Gastrocnemius medialis (tissue), 4 donors: ENCODE data around the gene TSC2. TPM values are rescaled to one million over a fixed set of nuclear protein-coding genes. Genes with fewer than 3 reads are reported as not detected.
"Not testable (repeated sequence)": the region's sequence is repeated elsewhere in the genome, so short reads cannot be mapped to it uniquely, and the experiment has no call there.

Source experiments
- ATAC-seq, 2 donors: fragments of 150-250 bp; one replicate each; pipeline ENCODE4 v1.9.1; 2016
- DNase-seq, 2 donors: peaks; one replicate each; pipeline ENCODE4 v3.0.0-alpha.2; 2019
- H3K27ac ChIP-seq, 4 donors: fragments of 200-600 bp; sonication (generic); 1 replicate in 1 of 4; 2 replicates in 3 of 4; pipeline ENCODE4 v1.5.1; 2016 to 2018; ENCODE audit warnings: mild to moderate bottlenecking in 2 of 4, moderate library complexity in 1 of 4
- H3K27me3 ChIP-seq, 3 donors: fragments of 200-600 bp; sonication (generic) in 2 of 3; 1 replicate in 1 of 3; 2 replicates in 2 of 3; pipeline versions ENCODE4 v1.5.1 to v1.6.0; 2016 to 2019; ENCODE audit warnings: mild to moderate bottlenecking in 1 of 3, moderate library complexity in 1 of 3
- H3K36me3 ChIP-seq, 2 donors: fragments of 200-600 bp; sonication (generic) in 1 of 2; one replicate each; pipeline ENCODE4 v1.5.1; 2017 to 2018
- H3K4me1 ChIP-seq, 2 donors: fragments of 200-600 bp; sonication (generic) in 1 of 2; one replicate each; pipeline ENCODE4 v1.5.1; 2016 to 2017; ENCODE audit warnings: mild to moderate bottlenecking in 2 of 2
- H3K4me3 ChIP-seq, 4 donors: fragments of 200-600 bp; sonication (generic) in 3 of 4; 1 replicate in 1 of 4; 2 replicates in 3 of 4; pipeline ENCODE4 v1.5.1; 2016 to 2019; ENCODE audit warnings: mild to moderate bottlenecking in 2 of 4
- H3K9me3 ChIP-seq, 3 donors: fragments of 200-600 bp; sonication (generic) in 2 of 3; 1 replicate in 1 of 3; 2 replicates in 2 of 3; pipeline ENCODE4 v1.5.1; 2016 to 2019
- CTCF ChIP-seq, 5 experiments: fragments of 450-650 bp in 3 of 5; fragments of 200-600 bp in 2 of 5; sonication (generic) in 2 of 5; IDR thresholded peaks in 4 of 5; conservative IDR thresholded peaks in 1 of 5; 1 replicate in 4 of 5; 2 replicates in 1 of 5; pipeline ENCODE4 v1.5.1; 2016 to 2019; ENCODE audit warnings: antibody characterized with exemption in 5 of 5, mild to moderate bottlenecking in 3 of 5, moderate library complexity in 3 of 5
- POLR2A ChIP-seq, 2 donors: fragments of 450-650 bp; IDR thresholded peaks; one replicate each; pipeline ENCODE4 v1.6.1; 2017; ENCODE audit warnings: antibody characterized with exemption in 2 of 2, mild to moderate bottlenecking in 2 of 2, moderate library complexity in 2 of 2
- in situ Hi-C, 4 donors: fragments of 200-750 bp; cut with MboI; loops; one replicate each; pipeline versions ENCODE4 v1.15.0 to v1.8.0; 2017; ENCODE audit warnings: low sequenced_read_pairs in 4 of 4
- intact Hi-C: fragments of 100-400 bp; cut with DNase I; formaldehyde crosslinking; loops from one replicate; pipeline ENCODE4 v1.15.1; 2023; ENCODE audit warnings: low total_unique reads
- total RNA-seq, 4 donors: library from RNA; depleted of rRNA; stranded (reverse); fragments of >200 nt; gene quantifications; one replicate each; pipeline versions ENCODE4 v1.1.0 to v1.2.3, GENCODE V29; 2016

Gene TSC2
- total RNA-seq, 4 donors from 2014 or later, result 44.5 to 62.7 (median 53.8) TPM

GRCh38 chr16:2110332-2111008, 62.7 kb downstream of the TSC2 start:
- DNase-seq (peak in 1 of 2 donors; percentile 76), ATAC-seq (peak; percentile 80 to 91)
- H3K4me3 ChIP-seq, H3K27me3 ChIP-seq, H3K9me3 ChIP-seq, intact Hi-C loops, H3K4me1 ChIP-seq, in situ Hi-C loops: not testable (repeated sequence)
- H3K36me3 ChIP-seq, result peaks cover 0 to 69% of the 10 kb centered on the region in 2 donors
- peak overlapping the region in 3 of 4 donors; percentile 58 to 66 (median 64) for H3K27ac ChIP-seq

- DNase-seq, intact Hi-C loops, H3K4me1 ChIP-seq, in situ Hi-C loops, H3K4me3 ChIP-seq, H3K9me3 ChIP-seq, H3K27me3 ChIP-seq: not testable (repeated sequence)
- peak in 1 of 2 donors; percentile 46 for ATAC-seq
- H3K27ac ChIP-seq, result peak overlapping the region in 3 of 4 donors; percentile 58 to 66 (median 64)
- peaks cover 0 to 65% of the 10 kb centered on the region in 2 donors for H3K36me3 ChIP-seq
Observed at GRCh38 chr16:2111009-2111353, 63.2 kb downstream of the TSC2 start.

GRCh38 chr16:2111412-2112335, 63.9 kb downstream of the TSC2 start:
- H3K27ac ChIP-seq, result peak overlapping the region in 2 of 4 donors; percentile 58 to 64
- intact Hi-C loops, ATAC-seq, H3K4me3 ChIP-seq, DNase-seq, H3K4me1 ChIP-seq, H3K9me3 ChIP-seq, H3K27me3 ChIP-seq, in situ Hi-C loops: not testable (repeated sequence)
- H3K36me3 ChIP-seq, result peaks cover 0 to 61% of the 10 kb centered on the region in 2 donors

- intact Hi-C loops, H3K9me3 ChIP-seq, in situ Hi-C loops, H3K27me3 ChIP-seq, ATAC-seq, H3K27ac ChIP-seq, DNase-seq, H3K4me3 ChIP-seq: not testable (repeated sequence)
- Histone ChIP-seq H3K4me1 (peaks cover 10 to 12% of the 10 kb centered on the region in 2 donors), H3K36me3 (peaks cover 0 to 53% of the 10 kb centered on the region in 2 donors)
Observed at GRCh38 chr16:2112539-2113106, 64.8 kb downstream of the TSC2 start.

GRCh38 chr16:2114225-2114624, 66.4 kb downstream of the TSC2 start:
- peak overlapping the region in 3 of 4 donors; percentile 18 to 83 (median 63) for H3K27ac ChIP-seq
- intact Hi-C loops, in situ Hi-C loops, H3K27me3 ChIP-seq, ATAC-seq, H3K9me3 ChIP-seq, DNase-seq, H3K4me3 ChIP-seq: not testable (repeated sequence)
- H3K36me3 ChIP-seq, result peaks cover 0 to 43% of the 10 kb centered on the region in 2 donors
- H3K4me1 ChIP-seq, result peaks cover 18 to 24% of the 10 kb centered on the region in 2 donors

GRCh38 chr16:2114885-2115590, 67.3 kb downstream of the TSC2 start:
- H3K27me3 ChIP-seq, H3K9me3 ChIP-seq, ATAC-seq, in situ Hi-C loops, intact Hi-C loops, H3K4me3 ChIP-seq: not testable (repeated sequence)
- H3K36me3 ChIP-seq, result peaks cover 0 to 37% of the 10 kb centered on the region in 2 donors
- H3K4me1 ChIP-seq, result peaks cover 18 to 31% of the 10 kb centered on the region in 2 donors
- H3K27ac ChIP-seq, result peak overlapping the region; percentile 33 to 83 (median 51)
- peak; percentile 30 to 74 for DNase-seq

GRCh38 chr16:2115591-2115973, 67.8 kb downstream of the TSC2 start:
- Histone ChIP-seq H3K4me3 (no peak overlapping the region), H3K27me3 (no peaks in the 10 kb centered on the region), H3K27ac (peak overlapping the region in 2 of 4 donors; percentile 63 to 83), H3K36me3 (peaks cover 0 to 31% of the 10 kb centered on the region in 2 donors), H3K9me3 (no peaks in the 10 kb centered on the region), H3K4me1 (peaks cover 22 to 37% of the 10 kb centered on the region in 2 donors)
- TF ChIP-seq POLR2A (IDR thresholded peaks at IDR 0.05) (no peak), CTCF (IDR thresholded peaks at IDR 0.05 in 4 of 5, conservative IDR thresholded peaks at IDR 0.05 in 1 of 5) (no peak)
- intact Hi-C loops, result no loop called here
- no peak for ATAC-seq
- DNase-seq, result no peak
- in situ Hi-C loops, result no loop called here

- Histone ChIP-seq H3K4me1 (peaks cover 30 to 45% of the 10 kb centered on the region in 2 donors), H3K36me3 (peaks cover 0 to 24% of the 10 kb centered on the region in 2 donors), H3K27ac (peak overlapping the region in 3 of 4 donors; percentile 45 to 72 (median 50))
- H3K4me3 ChIP-seq, H3K9me3 ChIP-seq, H3K27me3 ChIP-seq, in situ Hi-C loops, intact Hi-C loops, ATAC-seq, DNase-seq: not testable (repeated sequence)
Observed at GRCh38 chr16:2116428-2116827, 68.6 kb downstream of the TSC2 start.

GRCh38 chr16:2117341-2117740, 69.6 kb downstream of the TSC2 start:
- peak overlapping the region in 3 of 4 donors; percentile 10 to 72 (median 47) for H3K27ac ChIP-seq

More at GRCh38 chr16:2117341-2117740, 69.6 kb downstream of the TSC2 start:
- in situ Hi-C loops, intact Hi-C loops, H3K9me3 ChIP-seq, H3K4me3 ChIP-seq, ATAC-seq, H3K27me3 ChIP-seq, DNase-seq: not testable (repeated sequence)
- H3K36me3 ChIP-seq, result peaks cover 0 to 16% of the 10 kb centered on the region in 2 donors
- H3K4me1 ChIP-seq, result peaks cover 37 to 54% of the 10 kb centered on the region in 2 donors
